Left ventricle myocardium superior (tissue), 1 donor: ENCODE measurements around the gene PRIM2. TPM values are rescaled to one million over a fixed set of nuclear protein-coding genes. Genes with fewer than 3 reads are reported as not detected.
A peak's percentile ranks its signal among the peaks of the same experiment; 100 is the strongest.
"Not testable (repeated sequence)": the region's sequence is repeated elsewhere in the genome, so short reads cannot be mapped to it uniquely, and the experiment has no call there.

Source experiments
- ATAC-seq: fragments of 200-7000 bp; cut with Tn5 transposase; one replicate; pipeline ENCODE4 v1.9.1; 2020; ENCODE audit warnings: mild to moderate bottlenecking, moderate library complexity
- DNase-seq: peaks from one replicate; pipeline ENCODE4 v3.0.0-alpha.2; 2020
- intact Hi-C: fragments of 100-400 bp; cut with micrococcal nuclease; formaldehyde crosslinking; loops from one replicate; pipeline ENCODE4 v1.11.0; 2022
- total RNA-seq: library from RNA; stranded (reverse); fragmentation: NEBNext Ultra II Directional; extraction: Animal tissue kit (Norgen Biotek cat#: 25700); gene quantifications from one replicate; pipeline ENCODE4 v1.2.1, GENCODE V29; 2021
- donor health status: DM: no; HTN: yes; CAD: no; lungs with severe emphysema.

Gene PRIM2
- total RNA-seq, 1 donor from 2014 or later, result 4.2 TPM

DNA sequence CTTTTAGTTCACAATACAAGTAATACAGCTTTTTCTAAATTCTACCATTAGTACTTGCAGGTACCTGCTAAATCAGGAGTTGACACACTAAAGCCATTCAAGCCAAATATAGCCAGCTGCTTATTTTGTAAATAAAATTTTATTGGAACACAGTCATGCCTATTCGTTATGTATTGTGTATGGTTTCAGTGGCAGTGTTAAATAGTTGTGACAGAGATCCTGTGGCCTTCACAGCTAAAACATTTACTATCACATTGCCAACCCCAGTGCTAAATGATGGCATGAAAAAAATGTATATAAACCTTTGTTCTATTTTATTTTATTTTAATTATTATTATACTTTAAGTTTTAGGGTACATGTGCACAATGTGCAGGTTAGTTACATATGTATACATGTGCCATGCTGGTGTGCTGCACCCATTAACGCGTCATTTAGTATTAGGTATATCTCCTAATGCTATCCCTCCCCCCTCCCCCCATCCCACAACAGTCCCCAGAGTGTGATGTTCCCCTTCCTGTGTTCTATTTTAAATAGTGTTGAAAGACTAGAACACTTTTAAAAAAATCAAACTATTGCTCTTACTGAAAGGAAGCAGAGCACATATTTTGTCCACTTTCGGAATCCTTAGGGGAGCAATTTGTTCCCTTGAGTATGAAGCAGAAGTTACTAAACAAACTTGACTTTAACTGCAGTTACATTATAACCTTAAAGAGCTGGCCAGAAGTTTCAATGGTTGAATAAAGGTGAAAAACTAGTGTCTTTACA, 115.7 kb downstream of the PRIM2 start:
- ATAC-seq, result peak; percentile 45
- intact Hi-C loops, result no loop called here
- no peak for DNase-seq

- DNase-seq, ATAC-seq, intact Hi-C loops: not testable (repeated sequence)
Measured at GRCh38 chr6:57433790-57434189, 116.4 kb downstream of the PRIM2 start.

- DNase-seq, result no peak
- intact Hi-C loops, result no loop called here
- ATAC-seq, result no peak
Measured at GRCh38 chr6:57434944-57435343, 117.5 kb downstream of the PRIM2 start.

DNA sequence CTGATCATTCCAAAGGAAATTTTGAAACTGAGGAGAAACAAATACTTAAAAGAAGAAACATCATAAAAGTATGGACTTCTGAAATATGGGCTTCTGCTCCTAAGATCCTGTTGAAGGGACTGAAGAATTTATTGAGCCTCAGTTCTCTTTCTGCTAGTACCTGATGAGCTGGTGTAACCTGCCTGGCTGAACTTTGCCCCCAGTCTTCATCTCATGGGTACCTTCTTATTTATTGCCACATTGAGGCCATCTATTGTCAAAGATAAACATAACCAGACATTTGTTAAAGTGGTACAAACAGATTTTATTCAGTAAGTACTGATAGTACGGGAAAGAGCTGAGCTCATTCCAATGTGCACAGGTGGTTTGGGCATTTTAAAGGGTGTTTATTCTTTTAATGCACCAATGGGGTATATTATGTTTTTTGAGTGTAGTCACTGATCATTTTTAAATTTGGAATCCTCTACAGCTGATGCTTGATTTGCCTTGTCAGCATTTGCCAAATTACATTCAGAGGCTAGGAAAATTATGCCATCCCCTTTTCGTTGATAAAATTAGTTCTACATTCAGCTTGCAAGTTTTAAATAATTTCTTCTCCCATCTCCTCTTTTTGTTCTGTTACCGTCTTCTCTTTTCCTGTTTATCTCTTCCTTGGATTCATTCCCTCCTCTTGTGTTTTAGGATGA, 118.2 kb downstream of the PRIM2 start:
- DNase-seq (no peak), ATAC-seq (no peak)
- intact Hi-C loops, result no loop called here

DNA sequence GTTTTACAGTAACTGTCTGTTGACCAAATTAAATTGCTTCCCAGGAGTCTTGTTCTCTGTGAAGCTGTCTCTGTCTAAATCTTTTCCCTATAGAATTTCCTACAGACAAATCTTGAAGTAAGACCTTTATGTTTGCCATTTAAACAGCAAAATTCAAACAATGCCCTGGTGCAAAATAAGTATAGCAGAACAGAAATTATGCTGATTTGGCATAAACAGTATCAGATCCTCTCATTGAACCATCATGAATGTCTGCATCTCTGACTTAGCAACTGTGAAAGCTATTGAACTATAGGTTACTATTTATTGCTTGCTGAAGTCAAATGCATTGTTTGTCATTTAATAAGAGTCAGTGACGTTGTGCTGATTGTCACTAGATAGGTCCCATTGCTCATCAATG, 123.3 kb downstream of the PRIM2 start:
- intact Hi-C loops, DNase-seq, ATAC-seq: not testable (repeated sequence)

GRCh38 chr6:57442133-57442532, 124.7 kb downstream of the PRIM2 start:
- ATAC-seq, DNase-seq, intact Hi-C loops: not testable (repeated sequence)

DNA sequence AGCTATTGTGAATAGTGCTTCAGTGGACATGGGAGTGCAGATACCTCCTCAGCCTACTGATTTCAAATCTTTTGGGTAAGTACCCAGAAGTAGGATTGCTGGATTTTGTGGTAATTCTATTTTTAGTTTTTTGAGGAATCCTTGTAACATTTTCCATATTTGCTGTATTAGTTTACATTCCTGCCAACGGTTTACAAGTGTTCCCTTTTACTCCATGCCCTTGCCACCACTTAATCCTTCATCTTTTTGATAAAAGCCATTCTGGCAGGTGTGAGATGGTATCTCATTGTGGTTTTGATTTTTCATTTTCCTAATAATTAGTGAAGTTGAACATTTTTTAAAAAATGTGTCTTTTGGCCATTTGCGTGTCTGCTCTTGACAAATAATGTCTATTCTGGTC, 125.8 kb downstream of the PRIM2 start:
- DNase-seq, ATAC-seq, intact Hi-C loops: not testable (repeated sequence)

GRCh38 chr6:57444787-57445186, 127.4 kb downstream of the PRIM2 start:
- DNase-seq, intact Hi-C loops, ATAC-seq: not testable (repeated sequence)

- DNase-seq, ATAC-seq, intact Hi-C loops: not testable (repeated sequence)
Measured at GRCh38 chr6:57445379-57445778, 127.9 kb downstream of the PRIM2 start.

DNA sequence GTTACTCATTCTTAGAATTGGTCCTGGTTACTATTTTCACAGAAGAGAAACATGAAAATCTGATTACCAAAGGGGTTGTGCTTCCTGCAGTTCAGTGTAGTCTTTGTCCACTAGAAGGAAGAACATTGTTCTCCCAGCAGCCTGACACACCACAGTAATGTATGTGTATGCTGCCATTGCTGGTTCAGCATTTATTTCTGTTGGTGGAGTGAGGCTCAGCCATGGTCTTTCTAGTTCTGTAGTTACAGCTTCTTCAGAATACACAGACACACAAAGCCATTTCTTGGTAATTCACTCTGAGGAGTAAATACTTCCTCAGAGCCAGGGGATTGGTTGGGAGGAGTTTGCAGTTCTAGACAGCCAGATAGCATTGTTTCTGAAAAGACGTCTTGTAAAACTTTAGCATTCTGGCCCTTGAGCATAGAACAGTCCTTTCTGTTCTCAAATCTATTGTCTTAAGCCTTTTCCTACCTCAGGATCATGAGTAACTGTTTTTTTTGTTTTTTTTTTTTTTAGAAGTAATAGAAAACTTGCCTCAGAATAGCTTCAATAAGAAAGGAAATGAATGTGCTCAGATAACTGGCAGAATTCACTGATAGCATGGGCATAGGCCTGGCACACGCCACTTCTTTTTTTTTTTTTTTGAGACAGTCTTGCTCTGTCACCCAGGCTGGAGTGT, 128.5 kb downstream of the PRIM2 start:
- DNase-seq, intact Hi-C loops: not testable (repeated sequence)
- peak; percentile 23 for ATAC-seq

GRCh38 chr6:57449496-57450066, 132.2 kb downstream of the PRIM2 start:
- intact Hi-C loops, DNase-seq, ATAC-seq: not testable (repeated sequence)

GRCh38 chr6:57459781-57460180, 142.4 kb downstream of the PRIM2 start:
- ATAC-seq, DNase-seq, intact Hi-C loops: not testable (repeated sequence)

- ATAC-seq, intact Hi-C loops, DNase-seq: not testable (repeated sequence)
Measured at GRCh38 chr6:57461022-57461421, 143.6 kb downstream of the PRIM2 start.

DNA sequence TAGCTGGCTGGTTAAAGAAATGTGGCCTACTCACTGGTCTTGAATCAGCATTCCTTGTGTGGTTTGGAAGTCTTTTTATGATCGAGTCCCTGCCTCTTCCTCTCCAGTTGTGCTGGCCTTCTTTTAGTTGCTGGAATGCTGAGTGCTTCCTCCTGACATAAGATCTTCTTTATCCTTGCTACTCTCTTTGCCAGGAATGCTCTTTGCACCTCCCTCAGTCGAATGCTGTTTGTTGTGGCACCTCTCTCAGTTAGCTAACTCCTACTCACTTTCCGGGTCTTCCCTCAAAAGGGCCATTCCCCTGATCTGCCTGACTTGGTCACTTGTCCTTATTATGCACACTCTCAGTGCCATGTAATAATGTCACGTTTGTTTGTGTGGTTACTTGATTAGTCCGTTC, 146.4 kb downstream of the PRIM2 start:
- ATAC-seq, intact Hi-C loops, DNase-seq: not testable (repeated sequence)

DNA sequence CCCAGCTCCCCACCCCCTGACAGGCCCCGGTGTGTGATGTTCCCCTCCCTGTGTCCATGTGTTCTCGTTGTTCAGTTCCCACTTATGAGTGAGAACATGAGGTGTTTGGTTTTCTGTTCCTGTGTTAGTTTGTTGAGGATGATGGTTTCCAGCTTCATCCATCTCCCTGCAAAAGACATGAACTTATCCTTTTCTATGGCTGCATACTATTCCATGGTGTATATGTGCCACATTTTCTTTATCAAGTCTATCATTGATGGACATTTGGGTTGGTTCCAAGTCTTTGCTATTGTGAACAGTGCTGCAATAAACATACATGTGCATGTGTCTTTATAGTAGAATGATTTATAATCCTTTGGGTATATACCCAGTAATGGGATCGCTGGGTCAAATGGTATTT, 148.5 kb downstream of the PRIM2 start:
- DNase-seq, intact Hi-C loops, ATAC-seq: not testable (repeated sequence)

- DNase-seq (no peak), ATAC-seq (no peak)
- intact Hi-C loops, result no loop called here
Measured at GRCh38 chr6:57469072-57469471, 151.6 kb downstream of the PRIM2 start.

DNA sequence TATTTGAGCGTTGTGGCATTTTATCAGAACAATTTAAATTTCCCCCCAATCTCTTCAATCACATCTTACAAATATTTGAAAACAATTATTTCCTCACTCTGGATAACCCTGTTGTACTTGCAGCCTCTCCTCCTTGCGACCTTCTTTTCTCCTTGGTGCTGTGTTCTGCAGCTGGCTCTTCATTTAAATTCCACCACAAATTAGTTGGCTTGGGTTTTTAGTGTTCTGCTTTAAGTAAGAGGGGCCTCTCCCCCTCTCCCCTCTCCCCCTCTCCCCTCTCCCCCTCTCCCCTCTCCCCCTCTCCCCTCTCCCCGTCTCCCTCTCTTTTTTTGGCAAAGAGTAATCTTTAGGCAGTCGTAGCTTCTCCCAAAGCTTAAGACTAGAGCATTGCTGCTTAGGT, 152.7 kb downstream of the PRIM2 start:
- intact Hi-C loops, ATAC-seq, DNase-seq: not testable (repeated sequence)

- ATAC-seq, DNase-seq, intact Hi-C loops: not testable (repeated sequence)
Measured at GRCh38 chr6:57471314-57471864, 154.0 kb downstream of the PRIM2 start.

DNA sequence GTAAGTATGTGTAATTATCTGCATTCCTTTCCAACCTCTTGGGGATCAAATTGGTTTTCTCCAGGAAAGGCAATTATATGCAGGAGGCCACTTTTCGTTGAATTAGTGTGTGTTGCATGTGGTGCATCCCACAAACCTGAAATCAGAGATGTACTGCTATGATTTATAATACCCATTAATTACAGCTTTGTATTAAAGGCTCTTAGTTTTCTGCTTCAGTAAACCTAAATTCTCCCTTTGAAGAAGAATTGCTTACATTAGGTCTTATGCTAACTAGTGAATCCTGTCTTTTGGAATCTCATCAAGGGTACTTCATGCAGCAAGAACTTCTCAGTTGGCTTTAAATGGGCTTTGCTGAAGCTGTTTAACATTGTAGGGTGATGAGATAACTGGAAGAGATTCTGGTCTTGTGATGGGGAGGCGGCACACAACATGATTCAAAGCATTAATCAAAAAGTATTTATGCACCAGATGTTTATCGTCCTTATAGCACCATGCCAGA, 155.5 kb downstream of the PRIM2 start:
- DNase-seq, intact Hi-C loops, ATAC-seq: not testable (repeated sequence)
